GM12878 (cell line): ENCODE results near the gene PHOX2A. TPM values are rescaled to one million over a fixed set of nuclear protein-coding genes. Genes with fewer than 3 reads are reported as not detected.

Experiments used
- ATAC-seq: fragments of 200-7000 bp; cut with Tn5 transposase; 3 replicates; pipeline ENCODE4 v1.9.1; 2020; ENCODE audit warnings: mild to moderate bottlenecking, moderate library complexity
- BruUV-seq: library from RNA; stranded (reverse); fragments of 400-500 nt; replicated peaks from 2 replicates; lab custom pipeline; 2021; lab: Mats Ljungman, UMichigan
- CTCF ChIA-PET: fragments of 300-600 bp; sonication (Branson Sonifier 250); formaldehyde crosslinking; extraction: SDS; loops from one replicate; lab custom pipeline; 2021; ENCODE audit warnings: inconsistent platforms; lab: Yijun Ruan, JAX
- POLR2A ChIA-PET: fragments of 350-600 bp; formaldehyde crosslinking; extraction: SDS; loops from one replicate; lab custom pipeline; 2021; ENCODE audit warnings: inconsistent platforms; lab: Charles Lee
- RAD21 ChIA-PET: fragments of 300-600 bp; sonication (Branson Sonifier 250); formaldehyde crosslinking; loops from one replicate; lab custom pipeline; 2023; ENCODE audit warnings: antibody characterized with exemption; ENCODE audit not compliant: unreplicated experiment; lab: Charles Lee
- SMC1A ChIA-PET: fragments of 300-600 bp; sonication (Branson Sonifier 250); formaldehyde crosslinking; loops from one replicate; lab custom pipeline; 2023; ENCODE audit not compliant: unreplicated experiment, uncharacterized antibody; lab: Charles Lee
- DNase-seq: peaks from one replicate; pipeline ENCODE4 v3.0.0-alpha.2; 2011; ENCODE audit warnings: low read depth, low spot score
- FAIRE-seq: peaks from 3 replicates; lab custom pipeline; 2011; peaks lifted over from hg19 to GRCh38; lab: Jason Lieb, UNC
- H2AFZ ChIP-seq: 2 replicates; pipeline ENCODE4 v1.6.0; 2011; ENCODE audit warnings: low read depth, low read length, control low read depth; ENCODE audit not compliant: control insufficient read depth
- H3K27ac ChIP-seq: 2 replicates; pipeline ENCODE4 v1.5.1; 2011; ENCODE audit warnings: control low read depth; ENCODE audit not compliant: control insufficient read depth, insufficient read depth
- H3K27me3 ChIP-seq, 2 experiments: replicated peaks in 1 of 2; 2 replicates each; pipeline versions ENCODE4 v1.6.0 to v1.6.1; 2011; ENCODE audit warnings: low read length in 1 of 2; ENCODE audit not compliant: control insufficient read depth in 2 of 2, insufficient read depth in 2 of 2
- H3K36me3 ChIP-seq, 2 experiments: 2 replicates each; pipeline ENCODE4 v1.5.1; 2011; ENCODE audit warnings: low read length in 1 of 2; ENCODE audit not compliant: control insufficient read depth in 2 of 2, insufficient read depth in 2 of 2
- H3K4me1 ChIP-seq: 2 replicates; pipeline ENCODE4 v1.6.1; 2011; ENCODE audit warnings: mild to moderate bottlenecking, low read length, moderate library complexity, mixed read lengths; ENCODE audit not compliant: control insufficient read depth, insufficient read depth
- H3K4me2 ChIP-seq: 2 replicates; pipeline ENCODE4 v1.6.0; 2011; ENCODE audit warnings: control low read depth; ENCODE audit not compliant: control insufficient read depth, insufficient read depth
- H3K4me3 ChIP-seq: fragments of 200-600 bp; sonication (generic); 2 replicates; pipeline ENCODE4 v1.5.1; 2016
- H3K79me2 ChIP-seq: 2 replicates; pipeline ENCODE4 v1.6.0; 2011; ENCODE audit warnings: low read length; ENCODE audit not compliant: control insufficient read depth, insufficient read depth
- H3K9ac ChIP-seq: 2 replicates; pipeline ENCODE4 v1.8.0; 2011; ENCODE audit warnings: low read length, control low read depth, mixed read lengths; ENCODE audit not compliant: control insufficient read depth, insufficient read depth
- H3K9me3 ChIP-seq: replicated peaks from 3 replicates; pipeline ENCODE4 v1.5.1; 2011; ENCODE audit warnings: mild to moderate bottlenecking, low read length; ENCODE audit not compliant: control insufficient read depth, insufficient read depth
- H4K20me1 ChIP-seq: 2 replicates; pipeline ENCODE4 v1.6.0; 2011; ENCODE audit not compliant: control insufficient read depth, insufficient read depth
- CHD2 ChIP-seq: IDR thresholded peaks from 2 replicates; pipeline ENCODE4 v1.6.1; 2011; ENCODE audit warnings: low read depth, low read length, improper control_type of control experiment, borderline replicate concordance
- ELK1 ChIP-seq: IDR thresholded peaks from 2 replicates; pipeline ENCODE4 v1.6.1; 2012; ENCODE audit warnings: low read depth, low read length, improper control_type of control experiment
- KLF5 ChIP-seq: fragments of 450-650 bp; IDR thresholded peaks from 2 replicates; pipeline ENCODE4 v1.6.1; 2014; ENCODE audit warnings: mild to moderate bottlenecking; ENCODE audit not compliant: partially characterized antibody
- MAX ChIP-seq: IDR thresholded peaks from 2 replicates; pipeline ENCODE4 v1.6.1; 2012; ENCODE audit warnings: low read depth, low read length, improper control_type of control experiment
- MEF2A ChIP-seq: IDR thresholded peaks from 2 replicates; pipeline ENCODE4 v1.6.1; 2011; ENCODE audit warnings: low read depth, mild to moderate bottlenecking, low read length, moderate library complexity; ENCODE audit not compliant: insufficient read depth
- MLLT1 ChIP-seq: fragments of 450-650 bp; IDR thresholded peaks from 2 replicates; pipeline ENCODE4 v1.6.1; 2016; ENCODE audit warnings: mild to moderate bottlenecking
- NBN ChIP-seq: fragments of 450-650 bp; IDR thresholded peaks from 2 replicates; pipeline ENCODE4 v1.6.1; 2016
- PAX5 ChIP-seq: IDR thresholded peaks from 2 replicates; pipeline ENCODE4 v1.6.1; 2011; ENCODE audit warnings: low read depth, low read length, borderline replicate concordance
- TCF3 ChIP-seq: IDR thresholded peaks from 2 replicates; pipeline ENCODE4 v1.6.1; 2012; ENCODE audit warnings: low read depth, mild to moderate bottlenecking, low read length, borderline replicate concordance; ENCODE audit not compliant: insufficient read depth
- ZBTB4 ChIP-seq: fragments of 450-650 bp; formaldehyde crosslinking; IDR thresholded peaks from 2 replicates; pipeline ENCODE4 v1.4.0; 2022; ENCODE audit warnings: mild to moderate bottlenecking, moderate library complexity
- WGBS: methylation state at CpG from one replicate; pipeline ENCODE4 v1.1.6; 2016; ENCODE audit warnings: low lambda C conversion rate; ENCODE audit not compliant: insufficient replicate concordance, insufficient coverage; ENCODE audit errors: missing lambda C conversion rate; 5-methylcytosine and 5-hydroxymethylcytosine counted together
- in situ Hi-C: fragments of 300-500 bp; cut with MboI; formaldehyde crosslinking; loops from 9 replicates; pipeline ENCODE4 v1.14.3; 2018; ENCODE audit warnings: mixed read lengths
- intact Hi-C: fragments of 100-400 bp; cut with micrococcal nuclease; formaldehyde crosslinking; loops from one replicate; pipeline ENCODE4 v1.14.2; 2022; ENCODE audit not compliant: unreplicated experiment
- polyA plus RNA-seq, 11 experiments: library from polyadenylated mRNA; depleted of rRNA in 4 of 11; unstranded in 6 of 11; stranded (reverse) in 5 of 11; fragments of >200 nt; fragmentation: Nextera tagmentation in 4 of 11; fragmentation: Illumina TruSeq in 1 of 11; extraction: Ambion mirVana in 4 of 11; extraction: Trizol in 1 of 11; gene quantifications; 1 replicate in 1 of 11; 2 replicates in 10 of 11; pipeline versions ENCODE4 v1.2.1 to v1.2.3, GENCODE V29; 2011 to 2016; ENCODE audit warnings: inconsistent platforms in 2 of 11, missing spikeins in 2 of 11, low read depth in 1 of 11
- total RNA-seq, 4 experiments: library from RNA; depleted of rRNA in 3 of 4; stranded (reverse); fragments of >200 nt in 3 of 4; fragmentation: Illumina TruSeq in 1 of 4; extraction: Trizol in 1 of 4; gene quantifications; 2 replicates each; pipeline versions ENCODE4 v1.2.1 to v1.2.3, GENCODE V29; 2013 to 2021

Gene PHOX2A
- total and polyA plus RNA-seq, 10 of the 15 experiments (the other 5 are each of a cell fraction or from before 2014, with no cell fraction given) = not detected

GRCh38 chr11:72222907-72223614 lies 20.9 kb downstream of the PHOX2A start (continued):
- no peak for TF ChIP-seq MAX
- 0 out of 2 replicates have a peak, but pooled peaks have one; percentile 23 for TF ChIP-seq TCF3
- TF ChIP-seq PAX5 = no peak
- TF ChIP-seq KLF5 = no peak
- no peak; the same call in 1 of the 2 replicates for TF ChIP-seq CHD2
- no peak for TF ChIP-seq MLLT1

GRCh38 chr11:72222106-72222891 lies 21.7 kb downstream of the PHOX2A start:
- FAIRE-seq = no peak
- ChIA-PET CTCF (interaction anchor here (0.9 to 1.9 kb wide), 11 partner anchors 14 to 294 kb away, joined by 3 to 8 read pairs (median 4); partner anchors contain the start of genes CLPB and XNDC1N), SMC1A (interaction anchor here (0.6 to 2.3 kb wide), 6 partner anchors 16 to 209 kb away, joined by 3 to 8 read pairs (median 3); no protein-coding TSS in a partner anchor), RAD21 (interaction anchor here (0.9 to 2.4 kb wide), 6 partner anchors 25 to 500 kb away, joined by 3 to 11 read pairs (median 4); partner anchors contain the start of gene XNDC1N), POLR2A (interaction anchor here (0.5 to 1.6 kb wide), 4 partner anchors 14 to 110 kb away, joined by 3 to 7 read pairs (median 4); partner anchors contain the start of gene ANAPC15)
- Histone ChIP-seq H3K4me1 (peaks cover 23% of the 10 kb centered on the region), H3K27me3 (no peaks in the 10 kb centered on the region), H3K9me3 (no peaks in the 10 kb centered on the region), H2AFZ (peak overlapping the region; percentile 20), H3K79me2 (peaks cover 26% of the 10 kb centered on the region), H3K27ac (peak overlapping the region; percentile 75), H3K4me3 (peak overlapping the region; percentile 99), H4K20me1 (no peaks in the 10 kb centered on the region), H3K4me2 (peak overlapping the region; percentile 77), H3K9ac (peak overlapping the region; percentile 68), H3K36me3 (peaks cover 0 to under 1% of the 10 kb centered on the region in 2 experiments; a peak in 1 of 4 replicates)
- WGBS = 40% methylated on average over 6 of the region's 6 CpGs
- ATAC-seq = no peak
- in situ Hi-C loops (no loop called here), intact Hi-C loops (loop anchor here (5.0 kb wide), 1 partner anchor 210 kb away; the partner anchor contains the start of gene CLPB)
- BruUV-seq = TSS peak; percentile 92
- DNase-seq = no peak
- TF ChIP-seq MEF2A (no peak), ELK1 (no peak), NBN (no peak), ZBTB4 (no peak)
